GM21723 (cell line): ENCODE results near the gene FAM20C.

Experiments used
- ATAC-seq: cut with Tn5 transposase; IDR thresholded peaks from one replicate; pipeline ENCODE4 v1.9.1; 2021; ENCODE audit warnings: mild to moderate bottlenecking, moderate library complexity; ENCODE audit not compliant: unreplicated experiment

The FAM20C gene

DNA sequence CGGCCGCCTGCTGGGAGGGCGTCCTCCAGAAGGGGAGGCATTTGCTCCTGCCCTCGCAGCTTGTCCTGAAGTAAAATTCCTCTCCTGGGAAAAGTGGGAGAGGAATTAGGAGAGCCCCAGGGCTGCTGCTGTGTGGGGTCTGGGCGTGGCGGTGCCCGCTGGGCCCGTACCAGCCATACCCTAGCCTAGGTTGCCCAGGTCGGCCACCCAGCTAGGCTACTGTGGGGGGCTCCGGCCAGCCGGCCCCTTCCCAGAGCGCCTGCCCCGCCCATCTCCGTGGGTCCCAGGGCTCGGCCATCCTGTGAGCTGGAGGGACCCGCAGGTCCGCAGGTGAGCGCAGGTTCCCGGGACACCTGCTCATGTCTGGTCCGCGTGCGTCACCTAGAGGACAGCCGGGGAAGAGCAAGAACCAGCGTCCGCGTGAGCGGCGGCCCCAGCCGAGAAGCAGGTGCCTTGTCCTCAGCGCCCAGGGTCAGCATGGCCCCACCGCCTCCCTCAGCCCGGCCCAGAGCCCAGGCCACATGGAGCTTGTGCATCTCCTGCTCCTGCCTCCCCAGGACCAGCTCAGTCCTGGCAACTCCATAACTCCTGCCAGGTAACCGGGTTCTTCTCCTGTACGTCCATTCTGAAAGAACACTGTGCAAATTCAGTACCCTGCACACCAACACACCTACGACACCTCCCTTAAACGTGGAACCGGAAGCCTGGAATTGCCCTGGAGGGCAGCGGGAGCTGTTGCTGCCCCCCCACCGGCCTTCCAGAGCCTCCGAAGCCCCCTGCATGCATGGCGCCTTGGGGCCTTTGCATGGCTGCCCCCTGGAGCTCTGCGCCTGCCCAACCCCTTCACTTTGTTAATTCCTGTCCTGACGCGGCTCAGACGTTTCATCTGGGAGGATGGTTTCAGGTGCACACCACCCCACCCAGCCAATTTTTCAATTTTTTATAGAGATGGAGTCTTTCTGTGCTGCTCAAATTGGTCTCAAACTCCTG is 74.8 kb downstream of the FAM20C start:
- ATAC-seq = no peak

DNA sequence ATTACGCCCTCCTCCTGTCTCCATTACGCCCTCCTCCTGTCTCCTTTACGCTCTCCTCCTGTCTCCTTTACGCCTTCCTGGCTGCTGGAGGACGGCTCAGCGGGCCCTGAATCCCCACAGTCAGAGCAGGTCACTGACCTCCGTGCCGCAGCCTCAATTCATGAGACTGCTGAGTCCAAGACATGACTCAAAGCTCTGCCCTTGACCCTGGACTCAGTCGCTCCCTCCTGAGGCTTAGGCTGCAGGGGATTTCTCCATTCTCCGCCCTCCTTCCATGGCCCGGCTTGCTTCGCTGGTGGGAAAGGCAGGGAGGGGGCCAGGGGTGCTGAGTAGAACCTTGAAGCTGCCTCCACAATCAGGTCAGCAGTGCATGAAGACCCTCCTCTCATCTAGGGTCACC is 76.6 kb downstream of the FAM20C start:
- ATAC-seq = no peak

DNA sequence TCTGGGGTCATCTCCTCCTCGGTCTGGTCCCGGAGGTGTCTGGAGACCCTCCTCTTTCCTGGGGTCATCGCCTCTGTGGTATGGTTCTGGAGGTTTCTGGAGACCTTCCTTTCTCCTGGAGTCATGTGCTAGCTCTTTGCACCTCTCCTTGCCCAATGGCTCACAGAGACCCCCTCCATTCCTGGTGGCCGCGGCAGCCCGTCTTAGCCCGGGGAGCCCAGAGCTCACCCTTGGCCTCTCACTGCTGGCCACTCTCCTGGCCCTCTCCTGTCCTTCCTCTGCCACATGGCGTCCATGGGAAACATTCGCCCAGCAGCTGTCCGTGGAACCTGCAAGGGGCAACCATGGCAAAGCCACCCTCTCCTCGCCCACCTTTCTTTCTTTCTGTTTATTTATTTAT is 77.3 kb downstream of the FAM20C start:
- ATAC-seq = no peak

DNA sequence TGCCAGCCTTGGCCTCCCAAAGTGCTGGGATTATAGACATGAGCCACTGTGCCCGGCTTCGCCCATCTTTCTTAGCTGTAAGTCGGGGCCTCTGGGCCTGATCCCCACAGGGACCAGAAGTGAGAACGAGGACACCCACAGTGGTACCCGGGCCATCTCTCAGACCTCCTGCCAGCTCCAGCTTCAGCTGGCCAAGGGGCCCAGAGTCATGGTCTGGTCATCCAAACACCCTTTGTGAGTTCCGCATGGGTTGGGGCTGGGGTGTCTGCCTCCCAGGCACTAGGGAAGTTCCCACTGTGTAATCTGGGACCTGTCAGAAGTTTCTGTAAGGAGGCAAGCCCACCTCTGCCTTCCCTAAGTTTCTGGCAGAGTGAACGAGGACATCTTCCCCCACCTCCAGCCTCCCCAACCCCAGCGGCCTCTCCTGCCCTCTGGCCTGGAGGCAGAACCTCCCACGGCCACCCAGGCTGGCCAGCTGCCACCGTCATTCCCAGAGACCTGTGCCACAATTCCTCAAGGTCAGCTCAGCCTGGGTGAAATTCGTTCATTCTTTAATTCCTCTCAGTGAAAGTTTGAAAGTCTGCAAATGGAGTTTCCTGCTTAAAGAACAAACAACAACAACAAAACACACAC is 78.1 kb downstream of the FAM20C start:
- no peak for ATAC-seq

DNA sequence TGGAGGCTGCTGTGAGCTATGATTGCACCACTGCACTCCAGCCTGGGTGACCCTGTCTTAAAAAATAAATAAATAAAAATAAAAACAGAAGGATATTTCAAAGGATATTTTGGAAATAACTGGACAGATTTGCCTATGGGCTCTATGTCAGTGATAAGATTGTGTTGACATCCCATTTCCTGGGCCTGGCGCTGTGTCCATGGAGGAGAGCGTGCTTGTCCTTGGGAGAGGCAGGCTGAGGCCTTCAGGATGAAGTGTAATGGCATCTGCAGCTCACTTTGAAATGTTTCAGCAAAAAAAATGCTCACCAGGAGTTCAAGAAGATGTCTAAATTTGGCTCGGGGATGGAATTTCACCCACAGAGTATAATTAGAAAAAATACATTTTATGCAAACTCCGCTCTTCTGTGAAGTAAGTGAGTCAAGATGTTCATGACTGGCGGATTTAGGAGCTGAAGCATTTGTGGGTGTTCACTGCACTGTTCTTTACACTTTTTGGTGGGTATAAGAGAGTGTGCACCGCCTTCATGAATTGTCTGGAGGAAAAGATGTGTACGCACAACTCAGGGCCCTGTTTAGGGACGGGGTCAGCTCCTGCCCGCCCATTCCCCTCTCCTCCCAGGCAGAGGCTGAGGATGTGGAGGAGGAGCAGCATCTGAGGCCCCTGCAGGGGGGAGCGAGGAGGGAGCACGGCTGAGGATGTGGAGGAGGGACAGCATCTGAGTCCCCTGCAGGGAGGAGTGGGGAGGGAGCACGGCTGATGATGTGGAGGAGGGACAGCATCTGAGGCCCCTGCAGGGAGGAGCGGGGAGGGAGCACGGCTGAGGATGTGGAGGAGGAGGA is 79.1 kb downstream of the FAM20C start:
- ATAC-seq = no peak

DNA sequence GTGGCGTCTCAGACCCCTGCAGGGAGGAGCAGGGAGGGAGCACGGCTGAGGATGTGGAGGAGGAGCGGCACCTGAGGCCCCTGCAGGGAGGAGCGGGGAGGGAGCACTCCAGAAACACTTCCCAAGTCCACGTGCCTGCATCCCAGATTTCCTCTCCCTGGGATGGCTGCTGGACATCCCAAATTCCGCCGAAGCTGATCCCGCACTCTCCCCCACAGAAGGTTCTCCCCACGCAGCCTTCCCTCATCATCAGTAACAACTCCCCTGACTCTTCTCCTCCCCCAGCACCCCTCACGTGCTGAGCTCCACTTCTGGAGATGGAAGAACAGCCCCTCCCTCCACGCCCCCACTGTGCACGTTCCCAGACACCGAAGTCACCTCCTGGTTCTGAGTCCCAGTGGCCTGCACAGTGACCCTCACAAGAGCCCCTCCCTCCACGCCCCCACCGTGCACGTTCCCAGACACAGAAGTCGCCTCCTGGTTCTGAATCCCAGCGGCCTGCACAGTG is 79.8 kb downstream of the FAM20C start:
- no peak for ATAC-seq

DNA sequence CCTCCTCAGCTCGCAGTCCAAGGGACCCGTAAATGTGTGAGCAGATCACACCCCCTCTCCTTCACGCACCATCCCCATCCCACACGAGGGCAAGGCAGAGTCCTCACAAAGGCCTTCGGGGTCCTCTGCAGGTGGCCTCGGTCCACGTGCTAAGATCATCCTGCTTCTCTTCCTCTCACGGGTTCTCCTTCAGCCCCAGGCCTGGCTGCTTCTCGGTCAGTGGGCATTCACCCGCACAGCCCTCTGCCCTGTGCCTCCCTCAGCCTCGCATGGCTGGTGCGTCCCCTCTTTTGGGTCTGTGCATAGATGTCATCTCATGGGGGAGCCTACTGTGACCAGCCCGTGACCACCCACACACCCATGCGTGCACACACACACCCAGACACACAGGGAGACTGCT is 80.3 kb downstream of the FAM20C start:
- no peak for ATAC-seq

DNA sequence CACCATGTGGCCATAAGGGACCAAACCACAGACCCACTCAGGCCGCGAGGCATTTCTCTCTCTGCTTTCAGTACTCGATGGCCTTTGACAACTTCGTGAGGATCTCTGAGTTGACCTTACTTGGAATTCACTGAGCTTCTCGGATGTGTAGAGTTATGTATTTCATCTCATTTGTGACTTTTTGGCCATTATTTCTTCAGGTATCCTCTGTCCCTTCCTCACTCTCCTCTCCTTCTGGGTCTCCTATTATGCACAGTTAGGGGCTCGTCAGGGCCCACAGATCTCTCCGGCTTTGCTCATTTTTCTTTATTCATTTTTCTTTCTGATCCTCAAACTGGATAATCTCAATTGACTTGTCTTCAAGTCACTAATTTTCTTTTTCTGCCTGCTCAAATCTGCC is 81.0 kb downstream of the FAM20C start:
- no peak for ATAC-seq

DNA sequence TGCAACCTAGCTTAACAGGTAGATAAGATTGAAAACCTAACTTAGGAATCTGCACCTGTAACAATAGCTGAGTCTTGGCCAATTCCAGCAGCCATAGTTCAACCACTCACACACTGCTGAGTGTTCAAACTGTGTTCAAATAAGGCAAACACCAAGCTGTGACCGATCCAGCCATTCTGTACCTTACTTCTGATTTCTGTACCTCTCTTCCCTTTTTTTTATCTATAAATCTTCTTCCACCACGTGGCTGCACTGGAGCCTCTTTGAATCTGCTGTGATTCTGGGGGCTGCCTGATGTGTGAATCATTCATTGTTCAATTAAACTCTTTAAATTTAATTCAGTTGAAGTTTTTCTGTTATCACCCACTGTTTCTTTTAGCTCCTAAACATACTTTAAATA is 81.9 kb downstream of the FAM20C start:
- no peak for ATAC-seq

DNA sequence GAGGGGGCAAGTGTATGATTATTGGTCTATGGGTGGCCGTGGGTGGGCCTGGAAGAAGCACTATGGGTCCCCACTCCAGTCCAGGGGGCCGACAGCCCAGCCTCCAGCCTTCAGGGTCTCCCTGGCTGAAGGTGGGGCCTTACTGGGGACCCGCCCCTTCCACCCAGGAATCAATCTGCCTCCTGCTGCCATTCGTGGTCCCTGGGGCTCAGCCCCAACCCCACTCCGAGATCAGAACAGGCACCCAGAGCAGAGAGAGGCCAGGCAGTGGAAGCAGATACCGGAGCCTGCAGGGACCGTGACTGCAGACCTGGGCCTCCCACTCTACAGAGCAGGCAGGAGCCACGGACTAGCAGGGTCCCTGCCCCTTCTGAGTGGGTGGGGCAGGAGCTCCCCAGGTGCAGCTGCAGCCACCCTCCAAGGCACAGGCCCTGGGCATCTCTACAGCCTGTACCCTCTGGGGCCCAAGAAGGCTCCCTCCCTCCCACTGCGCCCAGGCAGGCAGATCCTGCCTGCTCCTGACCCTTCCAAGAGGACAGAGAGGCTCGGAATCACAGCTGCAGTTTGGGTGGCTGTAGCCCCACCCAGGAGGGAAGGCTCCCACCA is 84.0 kb downstream of the FAM20C start:
- ATAC-seq = no peak

DNA sequence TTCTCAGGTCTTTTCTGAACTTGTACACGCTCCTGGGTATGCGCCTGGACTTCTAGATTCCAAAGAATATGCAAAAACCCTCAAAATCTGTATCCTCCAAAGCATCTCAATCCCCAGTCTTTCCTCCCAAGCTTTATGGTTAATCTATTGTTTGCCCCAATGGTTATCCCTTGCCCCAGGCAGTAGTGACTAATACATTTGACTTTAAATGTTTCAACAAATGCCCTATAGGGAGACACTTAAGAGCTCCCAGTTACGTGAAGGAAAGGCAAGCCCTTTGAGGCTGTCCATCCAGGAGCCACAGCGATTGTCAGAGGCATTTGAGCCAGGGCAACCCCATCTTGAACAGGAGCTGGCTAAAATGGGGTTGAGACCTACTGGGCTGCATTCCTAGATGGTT is 84.9 kb downstream of the FAM20C start:
- no peak for ATAC-seq

DNA sequence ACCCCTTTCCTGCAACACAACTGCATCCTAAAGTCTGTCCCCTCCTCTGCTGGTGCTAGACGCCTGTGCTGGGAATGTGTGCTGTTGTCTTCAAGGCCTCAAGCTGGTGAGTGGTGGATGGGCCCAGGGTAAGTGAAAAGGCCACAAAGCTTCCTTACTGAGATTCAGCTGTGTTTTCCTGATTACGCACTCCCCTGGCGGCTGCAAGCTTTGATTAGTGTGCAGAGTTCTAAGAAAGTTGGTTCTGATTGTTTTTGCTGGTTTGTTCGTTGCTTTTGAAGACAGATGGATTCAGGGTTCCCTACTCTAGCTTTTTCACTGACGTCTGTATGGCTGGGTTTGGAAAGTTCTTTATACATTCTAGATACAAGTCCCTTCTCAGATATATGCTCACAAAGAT is 85.7 kb downstream of the FAM20C start:
- no peak for ATAC-seq

DNA sequence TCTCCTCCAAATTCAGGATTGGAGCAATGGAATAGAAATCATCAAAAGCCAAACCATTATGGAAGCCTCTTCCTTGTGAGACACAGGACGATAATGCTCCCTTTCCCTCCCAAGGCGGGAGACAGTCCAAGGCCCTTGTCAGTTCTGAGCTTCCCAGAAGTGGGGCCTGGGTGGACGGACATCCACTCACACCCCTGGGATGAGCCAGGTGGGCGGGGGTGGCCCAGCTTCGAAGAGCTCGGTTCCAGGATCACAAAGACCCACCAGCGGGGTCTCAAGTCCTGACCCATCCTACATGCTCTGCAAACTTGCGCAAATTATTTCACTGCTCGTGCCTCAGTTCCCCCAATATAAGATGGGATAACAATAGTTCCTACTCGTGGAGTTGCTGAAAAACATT is 87.5 kb downstream of the FAM20C start:
- ATAC-seq = no peak

DNA sequence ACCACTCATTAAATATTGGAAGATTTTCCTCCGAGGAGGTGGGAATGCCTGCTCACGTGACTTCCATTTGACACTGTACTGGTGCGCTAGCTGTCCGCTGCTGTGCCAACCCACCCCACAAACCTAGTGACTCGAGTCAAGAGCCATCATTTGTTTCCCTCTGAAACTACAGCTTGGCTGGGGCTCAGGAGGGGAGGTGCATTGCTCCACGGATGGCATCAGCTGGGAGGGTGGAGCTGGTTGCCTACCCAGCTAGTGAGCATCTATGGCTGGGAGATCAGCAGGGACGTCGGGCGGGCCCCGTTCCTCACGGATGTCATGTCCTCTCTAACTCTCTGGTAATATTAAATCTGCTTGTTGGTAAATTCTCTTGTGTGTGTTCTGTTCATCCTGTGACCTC is 88.1 kb downstream of the FAM20C start:
- no peak for ATAC-seq

DNA sequence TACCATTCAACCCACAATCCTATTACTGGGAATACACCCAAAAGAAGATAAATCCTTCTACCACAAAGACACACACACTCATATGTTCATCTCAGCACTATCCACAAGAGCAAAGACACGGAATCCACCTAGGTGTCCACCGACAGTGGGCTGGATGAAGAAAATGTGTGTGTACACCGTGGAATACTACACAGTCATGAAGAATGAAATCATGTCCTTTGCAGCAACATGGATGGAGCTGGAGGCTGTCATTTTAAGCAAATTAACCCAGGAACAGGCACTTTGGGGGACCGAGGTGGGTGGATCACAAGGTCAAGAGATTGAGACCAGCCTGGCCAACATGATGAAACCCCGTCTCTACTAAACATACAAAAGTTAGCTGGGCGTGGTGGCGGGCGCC is 89.3 kb downstream of the FAM20C start:
- no peak for ATAC-seq

DNA sequence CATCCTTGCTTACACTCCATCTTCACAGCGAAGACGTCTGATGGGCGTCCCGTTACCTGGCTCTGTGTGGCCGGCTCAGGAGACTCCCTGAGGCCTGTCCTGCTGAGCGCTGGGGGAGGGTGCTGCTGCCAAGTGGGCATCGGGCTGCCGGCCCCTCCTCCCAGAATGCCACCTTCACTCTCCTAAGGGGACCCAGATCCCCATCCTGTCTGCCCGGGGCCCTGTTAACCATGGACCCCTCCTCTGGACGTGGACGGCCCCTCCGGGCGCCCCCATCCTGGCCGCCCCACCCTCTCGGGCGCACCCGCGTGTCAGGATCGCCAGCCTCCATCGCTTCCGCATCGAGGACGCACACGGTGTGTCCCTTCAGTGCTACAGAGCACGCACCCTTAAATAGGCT is 90.2 kb downstream of the FAM20C start:
- ATAC-seq = no peak

DNA sequence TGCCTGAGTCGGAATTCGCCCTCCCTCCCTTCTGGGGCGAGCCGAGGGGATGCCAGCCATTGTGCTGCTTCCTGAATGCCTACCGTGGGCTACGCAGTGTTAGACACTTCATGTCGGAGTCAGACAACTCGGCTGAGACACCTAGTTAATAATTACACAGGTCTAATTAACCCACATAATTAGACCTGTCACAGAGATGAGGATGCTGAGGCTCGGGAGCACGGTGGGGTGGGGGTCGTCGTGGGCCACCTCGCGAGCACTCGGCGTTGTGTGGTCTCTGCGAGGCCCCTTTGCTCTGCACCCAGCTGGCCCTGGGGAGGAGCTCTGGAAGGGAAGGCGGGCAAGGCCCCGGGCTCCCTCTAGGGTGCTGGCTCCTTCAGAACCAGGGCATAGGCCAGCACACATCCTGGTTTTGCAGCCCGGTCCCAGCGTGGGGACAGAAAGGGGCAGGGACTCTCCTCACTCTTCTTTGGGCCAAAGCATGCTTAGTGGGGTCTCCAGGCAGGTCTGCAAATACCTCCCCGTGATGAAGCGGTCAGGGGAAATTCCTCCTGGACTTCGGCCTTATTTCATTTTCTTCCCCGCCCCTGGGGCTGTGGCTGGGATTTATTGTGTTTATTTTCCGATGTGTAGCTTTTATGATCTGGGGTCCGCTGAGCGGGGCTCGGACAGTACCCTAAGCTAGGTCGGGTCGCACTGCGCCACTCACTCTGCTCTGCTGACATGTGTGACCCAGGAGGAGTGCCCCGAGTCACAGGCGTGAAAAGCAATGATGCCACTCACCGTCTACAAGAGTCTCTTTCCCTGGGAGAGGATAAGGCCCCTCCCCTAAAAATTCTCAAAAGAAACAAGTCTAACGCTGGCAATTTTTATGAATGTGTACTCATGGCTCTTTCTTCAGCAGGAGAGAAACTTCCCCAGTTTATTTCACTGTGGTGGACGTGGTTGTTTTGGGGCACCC is 92.7 kb downstream of the FAM20C start:
- no peak for ATAC-seq

DNA sequence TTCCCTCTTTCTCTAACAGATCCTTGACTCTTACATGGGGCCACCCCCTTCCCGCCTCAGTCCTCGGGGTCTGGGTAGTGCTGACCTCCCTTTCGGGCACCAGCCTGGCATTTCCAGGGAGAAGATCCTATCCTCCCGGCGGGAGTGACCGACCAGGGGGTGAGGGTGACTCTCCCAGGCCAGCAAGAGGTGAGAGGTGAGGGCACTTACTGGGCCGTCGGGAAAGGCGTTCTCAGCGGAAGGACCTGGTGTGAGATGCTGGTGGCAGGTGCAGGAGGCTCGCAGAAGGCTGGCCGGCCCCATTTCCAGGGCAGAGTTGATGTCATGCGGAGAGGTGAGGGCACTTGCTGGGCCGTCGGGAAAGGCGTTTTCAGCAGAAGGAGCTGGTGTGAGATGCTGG is 93.4 kb downstream of the FAM20C start:
- no peak for ATAC-seq

DNA sequence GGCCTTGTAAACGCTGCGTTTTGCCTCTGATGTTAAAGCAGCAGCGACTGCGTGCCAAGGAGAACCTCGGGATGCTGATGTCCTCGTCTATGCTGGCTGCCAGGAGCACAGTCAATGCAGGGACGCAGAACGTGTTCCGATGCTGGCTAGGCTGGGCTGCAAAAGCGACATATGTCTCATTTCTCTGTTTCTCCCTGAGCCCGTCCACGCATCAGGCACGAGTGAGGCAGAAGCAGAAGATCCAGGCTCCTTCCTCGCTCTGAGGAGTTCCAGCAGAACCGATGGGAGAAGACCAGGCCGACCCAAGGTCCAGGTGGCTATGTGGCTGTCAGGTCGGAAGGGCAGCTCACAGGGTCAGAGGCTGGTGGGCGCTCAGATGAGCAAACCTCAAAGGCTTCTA is 93.9 kb downstream of the FAM20C start:
- no peak for ATAC-seq

DNA sequence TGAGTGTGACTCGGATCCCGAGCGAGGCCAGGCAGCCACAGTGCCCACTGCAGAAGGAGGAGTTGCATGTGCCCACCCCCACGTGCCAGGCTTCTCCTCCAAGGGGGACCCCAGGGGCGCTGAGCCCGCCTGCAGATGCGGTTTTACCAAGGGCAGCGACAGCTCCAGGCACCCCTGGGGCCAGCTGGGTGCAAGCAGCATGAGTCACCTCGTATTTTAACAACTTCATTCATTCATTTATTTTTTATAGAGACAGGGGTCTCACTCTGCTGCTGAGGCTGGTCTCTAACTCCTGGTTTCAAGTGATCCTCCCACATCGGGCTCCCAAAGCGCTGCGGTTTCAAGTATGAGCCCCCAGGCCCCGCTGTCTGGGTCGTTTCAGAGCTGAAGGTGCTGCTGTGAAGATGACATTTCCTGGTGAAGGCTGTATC is 96.3 kb downstream of the FAM20C start:
- ATAC-seq = no peak
